Hematopoietic multipotent progenitor cell treated with erythropoietin and hydrocortisone succinate and interleukin-3 and kit ligand, for 8 days (in vitro differentiated cells): ENCODE measurements around the gene ZNF566.
"Not testable (repeated sequence)": the region's sequence is repeated elsewhere in the genome, so short reads cannot be mapped to it uniquely, and the experiment has no call there.

Source experiments
- DNase-seq: peaks from one replicate; pipeline ENCODE4 v3.0.0-alpha.2; 2015

Gene ZNF566

DNA sequence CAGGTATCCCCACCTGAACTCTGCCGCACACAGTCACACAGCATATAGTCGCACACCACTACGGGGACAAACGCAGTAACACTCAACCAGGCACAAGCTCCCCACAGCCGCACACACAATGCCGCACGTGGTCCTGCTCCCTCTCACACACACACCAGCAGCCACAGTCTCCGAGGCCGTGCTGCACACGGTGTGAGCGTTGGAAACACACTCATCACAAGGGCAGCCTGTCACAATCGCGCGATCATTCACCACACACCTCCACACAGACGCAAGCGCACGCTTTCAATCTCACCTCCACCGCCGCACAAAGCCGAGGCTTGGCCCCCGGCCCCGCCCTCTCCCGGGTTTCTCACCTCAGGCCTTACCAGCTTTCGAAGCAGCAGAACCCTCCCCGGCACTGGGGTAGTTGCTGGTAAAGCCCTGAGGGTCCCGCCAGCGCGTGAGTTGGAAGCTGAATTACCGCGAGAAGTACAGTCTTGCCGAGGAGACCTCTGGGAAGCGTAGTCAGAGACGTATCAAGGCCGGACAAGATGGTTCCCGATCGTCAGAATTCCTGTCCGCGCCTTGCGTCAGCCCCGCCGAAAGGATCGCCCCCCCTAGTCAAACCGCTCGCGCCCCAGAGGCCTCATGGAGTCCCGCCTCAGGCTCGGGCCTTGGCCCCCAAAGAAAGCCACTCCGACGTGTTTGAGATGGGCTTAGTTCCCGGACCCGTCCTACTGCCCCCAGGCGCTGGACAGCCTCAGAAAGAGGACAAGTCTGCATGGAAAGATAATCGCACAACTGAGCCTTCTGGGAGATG, at the start of gene ZNF566:
ZNF566 (minus strand) TSS at position 444 of the 802 bp plus-strand sequence. CDS start 13,004 bp downstream, outside the sequence.
- peak; percentile 97 for DNase-seq

DNA sequence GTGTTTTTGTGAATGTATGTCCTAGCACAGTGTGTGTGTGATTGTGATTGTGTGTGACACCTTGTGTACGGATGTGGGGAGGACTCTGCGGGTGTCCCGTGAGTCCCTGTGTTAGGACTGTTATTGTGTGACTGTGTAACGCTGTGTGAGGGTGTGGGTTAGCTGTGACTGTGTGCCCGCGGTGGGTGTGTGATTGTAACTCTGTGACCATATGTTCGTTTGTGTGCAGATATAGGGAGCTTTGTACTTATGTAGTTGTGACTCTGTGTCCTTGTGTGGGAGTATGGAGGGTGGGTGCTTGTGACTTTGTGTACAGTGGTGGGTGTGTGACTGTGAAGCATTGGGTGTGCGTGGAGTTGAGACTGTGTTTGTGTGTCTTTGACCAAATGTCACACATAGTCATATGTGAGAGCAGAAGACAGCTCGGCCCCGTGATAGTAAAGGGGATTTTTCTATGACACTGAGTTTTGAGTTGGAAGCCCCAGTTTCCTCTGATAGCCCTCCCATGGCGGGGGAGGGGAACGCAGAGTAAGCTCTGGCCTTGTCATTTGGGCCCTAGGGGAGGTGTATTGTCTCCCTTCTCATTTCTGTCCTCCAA, 39.7 kb upstream of the ZNF566 start:
- DNase-seq, result peak; percentile 21

DNA sequence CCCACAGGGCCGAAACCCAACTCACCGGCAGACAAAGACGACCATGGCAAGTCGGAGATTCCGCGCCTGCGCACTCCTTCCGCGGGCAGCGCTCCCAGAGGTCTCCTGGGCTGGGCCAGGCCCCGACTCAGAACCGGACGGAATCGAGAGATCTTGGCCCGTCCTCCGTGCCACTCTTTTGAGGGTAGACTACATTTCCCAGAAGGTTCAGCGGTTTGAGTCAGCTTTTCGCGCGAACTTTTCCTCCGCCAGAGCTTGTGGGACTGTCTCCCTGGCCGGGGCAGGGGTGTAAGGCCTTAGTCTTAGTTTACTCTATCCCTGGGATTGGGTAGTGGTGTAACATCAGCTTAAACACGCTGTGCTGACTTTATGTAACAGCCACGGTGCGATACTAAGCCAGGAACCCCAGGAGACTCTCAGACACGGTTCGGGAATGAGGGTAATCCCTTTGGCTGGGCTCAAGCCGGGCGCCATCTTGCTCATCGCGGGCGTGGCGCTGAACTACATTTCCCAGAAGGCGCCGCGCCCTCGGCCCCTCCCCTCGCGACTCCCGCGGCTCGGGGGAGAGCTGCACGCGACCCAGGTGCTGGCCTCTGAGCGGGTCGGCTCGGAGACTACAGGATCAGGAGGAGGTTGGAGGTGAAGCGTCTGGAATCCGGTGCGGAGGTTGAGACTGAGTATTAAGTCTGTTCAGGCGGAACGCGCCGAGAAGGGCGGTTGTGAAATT, 39.0 kb upstream of the ZNF566 start, which contains the start of gene ZNF260:
ZNF260 (minus strand) TSS at position 78 of the 727 bp plus-strand sequence. CDS start 13,033 bp downstream, outside the sequence.
- peak; percentile 97 for DNase-seq

DNA sequence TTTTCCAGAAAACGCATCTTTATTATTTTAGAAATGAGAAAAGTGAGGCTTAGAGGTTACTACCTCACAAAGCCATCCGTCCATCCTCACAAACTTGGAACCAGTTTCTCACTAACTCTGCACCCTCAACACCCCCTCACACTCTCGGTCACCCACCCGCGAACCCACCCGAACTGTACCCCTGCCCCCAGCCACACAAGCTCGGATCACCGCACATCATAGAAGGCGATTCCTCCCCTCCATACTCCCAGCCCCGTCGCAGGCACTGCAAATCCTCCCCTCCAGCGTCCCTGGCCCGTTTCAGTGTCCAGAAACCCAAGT, 38.5 kb upstream of the ZNF566 start:
- no peak for DNase-seq

DNA sequence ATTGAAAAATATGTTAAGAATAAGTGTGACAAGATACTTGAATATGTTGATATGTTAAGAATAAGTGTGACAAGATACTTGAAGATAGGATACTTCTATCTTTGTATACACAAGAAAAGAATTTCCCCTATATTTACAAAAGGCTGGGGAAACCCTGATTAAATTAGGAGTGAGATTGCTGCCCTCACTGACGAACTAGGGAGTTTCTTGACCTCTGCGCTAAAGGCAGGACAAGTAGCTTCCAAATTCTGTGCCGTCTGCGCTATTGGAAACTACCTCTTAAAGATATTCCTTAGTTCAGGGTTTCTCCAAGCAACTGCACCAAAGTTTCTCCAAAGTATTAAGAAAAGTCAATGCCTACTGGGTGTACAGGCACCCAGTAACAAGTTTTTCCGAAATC, 38.0 kb upstream of the ZNF566 start:
- peak; percentile 25 for DNase-seq

DNA sequence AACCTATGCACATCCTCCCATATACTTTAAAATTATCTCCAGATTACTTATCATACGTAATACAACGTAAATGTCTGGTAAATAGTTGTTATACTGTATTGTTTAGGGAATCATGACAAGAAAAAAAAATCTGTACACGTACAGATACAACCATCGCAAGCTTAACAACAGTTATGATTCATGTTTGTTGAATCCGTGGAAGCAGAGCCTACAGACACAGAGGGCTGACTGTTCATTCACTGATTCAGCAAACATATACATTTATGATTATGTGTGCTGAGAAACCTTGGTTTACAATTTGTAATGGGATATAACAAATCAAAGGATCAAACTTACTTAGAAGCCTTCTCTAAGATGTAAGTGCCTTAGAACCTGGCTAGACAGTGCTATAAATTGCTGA, 37.2 kb upstream of the ZNF566 start:
- DNase-seq, result no peak

DNA sequence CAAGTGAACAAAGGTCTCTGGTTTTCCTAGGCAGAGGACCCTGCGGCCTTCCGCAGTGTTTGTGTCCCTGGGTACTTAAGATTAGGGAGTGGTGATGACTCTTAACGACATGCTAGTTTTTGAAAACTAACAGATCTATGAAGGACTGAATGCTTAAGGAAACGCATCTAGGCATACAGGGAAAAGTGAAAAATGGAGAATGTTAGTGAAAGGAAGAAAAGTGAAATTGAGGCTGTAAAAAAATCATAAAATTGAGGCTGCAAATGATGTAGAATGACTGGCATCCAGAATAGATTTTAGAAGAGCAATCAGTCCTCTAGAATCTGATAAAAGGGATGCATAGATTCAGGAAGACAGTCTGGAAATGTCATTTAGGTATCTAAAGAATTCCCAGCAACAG, 35.3 kb upstream of the ZNF566 start:
- DNase-seq, result no peak

DNA sequence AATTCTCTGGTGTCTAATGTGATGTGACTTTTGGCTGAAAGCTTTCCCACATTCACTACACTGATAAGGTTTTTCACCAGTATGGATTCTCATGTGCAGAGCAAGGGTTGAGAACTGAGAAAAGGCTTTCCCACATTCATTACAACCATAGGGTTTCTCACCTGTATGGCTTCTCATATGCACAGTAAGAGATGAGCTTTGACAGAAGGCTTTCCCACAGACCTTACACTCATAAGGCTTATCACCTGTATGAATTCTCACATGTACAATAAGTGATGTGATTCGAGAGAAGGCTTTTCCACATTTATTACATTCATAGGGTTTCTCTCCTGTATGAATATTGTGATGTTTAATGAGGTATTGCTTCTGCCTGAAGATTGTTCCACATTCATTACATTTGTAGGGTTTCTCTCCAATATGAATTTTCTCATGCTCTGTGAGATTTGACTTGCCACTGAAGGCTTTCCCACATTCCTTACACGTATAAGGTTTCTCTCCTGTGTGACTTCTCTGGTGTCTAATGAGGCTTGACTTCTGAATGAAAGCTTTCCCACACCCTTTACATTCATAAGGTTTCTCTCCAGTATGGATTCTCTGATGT, 24.8 kb upstream of the ZNF566 start:
- no peak for DNase-seq

DNA sequence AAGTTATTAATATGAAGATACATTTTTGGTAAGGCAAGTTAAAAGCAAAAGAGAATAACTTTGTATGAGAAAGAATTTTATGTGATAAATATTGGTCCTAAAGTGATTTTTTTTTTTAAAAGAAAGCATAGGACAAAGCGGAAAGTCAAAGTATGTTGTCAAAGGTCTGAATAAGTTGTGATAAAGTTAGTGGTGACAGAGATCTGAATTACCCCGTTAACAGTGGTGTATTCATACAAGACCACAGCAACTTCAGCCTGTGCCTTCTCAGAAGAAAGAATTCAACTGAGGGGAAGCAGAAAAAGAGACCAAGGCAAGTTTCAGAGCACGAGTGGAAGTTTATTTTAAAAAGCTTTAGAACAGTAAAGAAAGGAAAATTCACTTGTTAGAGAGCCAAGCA, 19.0 kb upstream of the ZNF566 start:
- DNase-seq, result no peak

DNA sequence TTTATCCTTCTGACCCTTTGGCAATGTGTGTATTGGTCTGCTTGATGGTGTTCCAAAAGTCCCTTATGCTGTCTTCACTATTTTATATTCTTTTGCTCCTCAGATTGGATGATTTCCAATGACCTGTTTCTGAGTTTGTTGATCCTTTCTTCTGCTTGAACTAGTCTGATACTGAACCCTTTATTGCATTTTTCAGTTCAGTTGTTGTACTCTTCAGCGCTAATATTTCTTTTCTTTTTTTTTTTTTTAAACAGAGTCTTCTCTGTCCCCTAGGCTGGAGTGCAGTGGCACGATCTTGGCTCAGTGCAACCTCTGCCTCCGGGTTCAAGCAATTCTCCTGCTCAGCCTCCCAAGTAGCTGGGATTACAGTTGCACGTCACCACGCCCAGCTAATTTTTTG, 12.6 kb upstream of the ZNF566 start:
- no peak for DNase-seq

DNA sequence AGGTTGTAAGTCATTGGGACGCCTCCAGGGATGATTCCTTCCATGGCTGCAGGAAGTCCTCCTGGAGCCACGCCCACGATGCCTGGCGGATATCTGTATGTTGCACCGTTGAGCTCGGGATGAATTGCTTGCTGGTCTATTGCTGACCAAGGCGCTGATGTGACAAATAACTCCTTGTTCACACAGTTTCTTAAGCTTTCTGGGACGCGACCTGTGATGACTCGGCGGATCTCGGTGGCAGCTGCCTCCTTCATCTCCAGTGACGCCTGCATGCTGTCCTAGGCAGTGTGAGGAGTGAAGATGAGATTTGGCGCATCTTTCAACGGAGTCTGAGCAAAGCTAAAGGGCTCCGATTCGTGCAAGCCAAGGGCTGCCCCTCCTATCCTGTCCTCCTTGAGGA, 7.6 kb upstream of the ZNF566 start:
- no peak for DNase-seq

DNA sequence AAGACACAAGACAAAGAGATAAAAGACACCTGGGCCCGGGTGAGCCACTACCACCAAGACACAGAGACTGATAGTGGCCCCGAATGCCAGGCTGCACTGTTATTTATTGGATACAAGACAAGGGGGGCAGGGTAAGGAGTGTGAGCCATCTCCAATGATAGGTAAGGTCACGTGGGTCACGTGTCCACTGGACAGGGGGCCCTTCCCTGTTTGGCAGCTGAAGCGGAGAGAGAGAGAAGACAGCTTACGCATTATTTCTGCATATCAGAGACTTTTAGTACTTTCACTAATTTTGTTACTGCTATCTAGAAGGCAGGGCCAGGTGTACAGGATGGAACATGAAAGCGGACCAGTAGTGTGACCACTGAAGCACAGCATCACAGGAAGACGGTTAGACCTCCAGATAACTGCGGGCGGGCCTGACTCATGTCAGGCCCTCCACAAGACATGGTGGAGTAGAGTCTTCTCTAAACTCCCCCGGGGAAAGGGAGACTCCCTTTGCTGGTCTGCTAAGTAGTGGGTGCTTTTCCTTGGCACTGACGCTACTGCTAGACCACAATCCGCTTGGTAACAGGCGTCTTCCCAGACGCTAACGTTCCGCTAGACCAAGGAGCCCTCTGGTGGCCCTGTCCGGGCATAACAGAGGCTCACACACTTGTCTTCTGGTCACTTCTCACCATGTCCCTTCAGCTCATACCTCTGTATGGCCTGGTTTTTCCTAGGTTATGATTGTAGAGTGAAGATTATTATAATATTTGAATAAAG, 3.5 kb upstream of the ZNF566 start:
- DNase-seq, result peak; percentile 67

DNA sequence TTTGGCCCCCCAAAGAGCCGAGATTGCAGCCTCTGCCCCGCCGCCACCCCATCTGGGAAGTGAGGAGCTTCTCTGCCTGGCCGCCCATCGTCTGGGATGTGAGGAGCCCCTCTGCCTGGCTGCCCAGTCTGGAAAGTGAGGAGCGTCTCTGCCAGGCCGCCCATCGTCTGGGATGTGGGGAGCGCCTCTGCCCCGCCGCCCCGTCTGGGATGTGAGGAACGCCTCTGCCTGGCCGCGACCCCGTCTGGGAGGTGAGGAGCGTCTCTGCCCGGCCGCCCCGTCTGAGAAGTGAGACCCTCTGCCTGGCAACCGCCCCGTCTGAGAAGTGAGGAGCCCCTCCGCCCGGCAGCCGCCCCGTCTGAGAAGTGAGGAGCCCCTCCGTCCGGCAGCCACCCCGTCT, 1.5 kb upstream of the ZNF566 start:
- not testable (repeated sequence) for DNase-seq

DNA sequence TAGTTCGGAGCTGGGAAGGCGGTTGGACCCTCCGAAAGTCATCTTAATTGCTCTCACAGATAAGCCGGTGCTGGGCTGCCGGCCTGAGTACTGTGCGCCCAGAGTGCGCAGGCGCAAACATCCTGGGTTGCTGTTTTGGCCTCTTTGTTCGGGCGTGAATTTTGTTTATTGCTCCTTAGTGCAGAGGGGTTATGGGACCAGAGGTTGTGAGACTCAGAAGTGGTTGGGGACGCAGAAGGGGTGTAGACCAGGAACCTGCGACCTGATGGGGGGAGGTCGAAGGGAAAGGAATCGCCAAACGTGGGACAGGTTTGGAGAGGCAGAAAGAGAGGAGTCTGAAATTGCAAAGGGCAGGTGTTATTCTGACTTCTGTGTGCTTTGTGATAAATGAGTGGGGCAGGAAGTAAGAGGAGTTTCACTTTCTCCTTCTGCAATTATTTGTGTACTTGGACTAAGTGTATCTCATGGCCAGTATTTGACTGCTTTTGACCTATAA, 607 bp upstream of the ZNF566 start:
- DNase-seq, result peak; percentile 98

DNA sequence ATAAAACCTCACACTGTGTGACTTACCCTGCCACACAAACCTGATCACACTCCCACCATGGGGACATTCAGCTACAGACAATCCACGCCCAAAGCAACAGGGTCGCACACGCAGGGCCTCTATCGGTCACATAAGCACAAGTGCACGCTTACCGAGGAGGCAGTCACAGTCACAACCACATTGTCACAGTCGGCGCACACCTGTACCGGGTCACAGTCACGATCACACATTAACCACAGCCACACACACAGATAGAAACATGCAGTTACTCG, 579 bp downstream of the ZNF566 start:
- DNase-seq, result peak; percentile 68

DNA sequence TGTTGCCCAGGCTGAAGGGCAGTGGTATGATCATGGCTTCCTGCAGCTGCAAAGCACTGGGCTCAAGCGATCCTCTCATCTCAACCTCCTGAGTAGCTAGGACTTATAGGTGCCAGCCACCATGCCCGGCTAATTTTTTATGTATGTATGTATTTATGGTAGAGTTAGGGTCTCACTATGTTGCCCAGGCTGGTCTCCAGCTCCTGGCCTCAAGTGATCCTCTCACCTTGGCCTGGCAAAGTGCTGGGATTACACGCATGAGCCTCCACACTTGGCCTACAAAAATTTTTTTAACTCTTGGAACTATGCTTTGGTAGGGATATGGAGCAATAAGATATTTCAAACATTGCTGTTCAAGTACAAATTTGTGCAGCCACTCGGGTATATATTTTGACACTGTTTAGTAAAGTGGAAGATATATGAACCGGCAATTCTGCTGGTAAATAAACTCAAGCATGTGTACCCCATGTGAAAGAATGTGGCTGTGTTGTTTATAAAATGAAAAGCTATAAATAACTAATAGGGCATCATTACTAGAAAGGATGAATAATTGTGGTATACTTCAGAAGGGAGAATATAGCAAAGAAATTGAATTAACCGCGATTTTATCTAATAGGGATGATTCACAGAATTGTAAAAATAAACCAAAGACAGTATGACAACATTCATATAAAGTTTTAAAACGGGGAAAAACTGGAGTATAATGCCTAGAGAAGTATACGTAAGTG, 1.1 kb downstream of the ZNF566 start:
- no peak for DNase-seq

DNA sequence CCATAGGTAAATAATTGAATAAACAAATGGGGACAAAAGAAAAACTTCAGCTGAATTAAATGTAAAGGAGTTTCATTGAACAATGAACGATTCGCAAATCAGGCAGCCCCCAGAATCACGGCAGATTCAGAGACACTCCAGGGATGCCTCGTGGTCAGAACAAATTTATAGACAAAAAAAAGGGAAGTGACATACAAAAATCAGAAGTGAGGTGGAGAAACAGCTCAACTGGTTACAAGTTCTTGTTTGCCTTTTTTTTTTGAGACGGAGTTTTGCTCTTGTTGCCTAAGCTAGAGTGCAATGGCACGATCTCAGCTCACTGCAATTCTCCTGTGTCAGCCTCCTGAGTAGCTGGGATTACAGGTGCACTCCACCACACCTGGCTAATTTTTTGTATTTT, 5.7 kb downstream of the ZNF566 start:
- DNase-seq, result no peak

DNA sequence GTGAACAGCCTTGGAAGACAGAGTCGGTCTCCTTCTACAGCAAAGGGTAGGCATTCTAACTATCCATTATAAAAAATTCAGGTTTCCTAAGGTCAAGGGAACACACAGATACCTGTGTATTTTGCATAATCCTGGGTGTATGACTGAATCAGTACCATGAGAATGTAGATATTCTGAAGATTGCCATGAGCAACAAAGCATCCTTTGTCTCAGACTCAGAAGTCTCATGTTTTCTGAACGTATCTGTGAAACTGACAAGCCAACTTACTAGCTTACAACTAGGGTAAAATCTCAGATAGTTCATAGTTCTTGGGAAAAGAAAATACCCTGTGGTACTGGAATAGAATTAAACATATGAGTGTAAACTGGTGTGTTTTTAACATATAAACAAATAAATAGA, 6.5 kb downstream of the ZNF566 start:
- DNase-seq, result no peak

DNA sequence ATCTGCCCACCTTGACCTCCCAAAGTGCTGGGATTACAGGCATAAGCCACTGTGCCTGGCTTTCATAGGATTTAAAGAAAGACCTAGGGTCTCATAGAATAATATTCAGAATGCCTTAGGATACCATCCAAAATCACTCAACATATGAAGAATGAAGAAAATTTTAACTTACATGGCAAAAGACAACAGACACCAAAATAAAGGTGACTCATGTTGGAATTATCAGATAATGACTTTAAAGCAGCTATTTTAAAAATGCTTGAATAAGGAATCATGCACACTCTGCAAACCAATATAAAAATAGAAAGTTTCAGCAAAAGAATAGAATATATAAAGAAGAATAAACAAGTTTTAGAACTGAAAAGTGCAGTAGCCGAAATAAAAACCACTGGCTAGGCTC, 29.3 kb downstream of the ZNF566 start:
- DNase-seq, result no peak

DNA sequence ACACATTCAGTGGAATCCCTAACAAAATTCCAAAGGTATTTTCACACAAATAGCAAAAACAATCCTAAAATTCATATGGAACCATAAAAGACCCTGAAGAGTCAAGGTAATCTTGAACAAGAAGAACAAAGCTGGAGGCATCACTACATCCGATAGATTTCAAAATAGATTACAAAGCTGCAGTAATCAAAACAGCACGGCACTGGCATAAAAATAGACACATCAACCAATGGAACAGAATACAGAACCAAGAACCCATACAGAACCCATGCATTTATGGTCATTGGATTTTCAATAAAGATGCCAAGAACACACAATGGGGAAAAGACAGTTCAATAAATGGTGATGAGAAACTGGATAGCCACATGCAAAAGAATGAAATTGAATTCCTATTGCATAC, 32.5 kb downstream of the ZNF566 start:
- no peak for DNase-seq

DNA sequence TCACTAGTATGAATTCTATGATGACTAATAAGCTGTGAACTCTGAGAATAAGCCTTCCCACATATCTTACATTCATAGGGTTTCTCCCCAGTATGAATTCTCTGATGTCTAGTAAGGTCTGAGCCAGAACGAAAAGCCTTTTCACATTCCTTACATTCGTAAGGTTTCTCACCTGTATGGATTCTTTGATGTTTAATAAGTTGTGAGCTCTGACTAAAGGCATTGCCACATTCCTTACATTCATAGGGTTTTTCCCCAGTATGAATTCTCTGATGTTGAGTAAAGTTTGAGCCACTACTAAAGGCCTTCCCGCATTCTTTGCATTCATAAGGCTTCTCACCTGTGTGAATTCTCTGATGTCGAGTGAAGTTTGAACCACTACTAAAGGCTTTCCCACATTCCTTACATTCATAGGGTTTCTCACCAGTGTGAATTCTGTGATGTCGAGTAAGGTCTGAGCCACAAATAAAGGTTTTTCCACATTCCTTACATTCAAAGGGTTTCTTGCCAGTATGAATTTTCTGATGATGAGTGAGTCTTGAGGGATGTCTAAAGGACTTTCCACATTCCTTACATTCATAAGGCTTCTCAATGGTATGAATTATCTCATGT, 40.2 kb downstream of the ZNF566 start:
- no peak for DNase-seq

DNA sequence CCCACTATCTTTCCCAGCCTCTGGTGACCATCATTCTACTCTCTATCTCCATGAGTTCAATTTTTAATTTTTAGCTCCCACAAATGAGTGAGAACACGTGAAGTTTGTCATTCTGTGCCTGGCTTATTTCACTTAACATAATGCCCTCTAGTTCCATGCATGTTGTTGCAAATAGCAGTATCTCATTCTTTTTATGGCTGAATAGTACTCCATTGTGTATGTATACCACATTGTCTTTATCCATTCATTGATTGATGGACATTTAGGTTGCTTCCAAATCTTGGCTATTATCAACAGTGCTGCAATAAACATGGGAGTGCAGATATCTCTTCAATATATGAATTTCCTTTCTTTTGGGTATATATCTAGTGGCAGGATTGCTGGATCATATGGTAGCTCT, 48.0 kb downstream of the ZNF566 start:
- DNase-seq, result no peak
